HepG2 (cell line): Measurements from ENCODE around the gene PPP1R13B. TPM values are rescaled to one million over a fixed set of nuclear protein-coding genes. Genes with fewer than 3 reads are reported as not detected.
A peak's percentile ranks its signal among the peaks of the same experiment; 100 is the strongest.

Experiments
- BRCA1 ChIP-seq: sonication (generic); formaldehyde crosslinking; IDR thresholded peaks from 2 replicates; pipeline ENCODE4 v1.4.0; 2020; ENCODE audit warnings: missing genetic modification reagents
- E2F5 ChIP-seq: sonication (generic); formaldehyde crosslinking; conservative IDR thresholded peaks from 2 replicates; pipeline ENCODE4 v1.4.0; 2020; ENCODE audit warnings: missing genetic modification reagents
- HBP1 ChIP-seq: IDR thresholded peaks from 2 replicates; pipeline ENCODE4 v1.6.1; 2016; ENCODE audit warnings: low read depth, control low read depth
- HOMEZ ChIP-seq: IDR thresholded peaks from 2 replicates; pipeline ENCODE4 v1.6.1; 2016; ENCODE audit warnings: low read depth
- KIAA2018 ChIP-seq: sonication (generic); formaldehyde crosslinking; IDR thresholded peaks from 2 replicates; pipeline ENCODE4 v1.5.0; 2020; ENCODE audit warnings: mild to moderate bottlenecking, missing genetic modification reagents, borderline replicate concordance
- RAD51 ChIP-seq: fragments of 450-650 bp; IDR thresholded peaks from 2 replicates; pipeline ENCODE4 v1.6.1; 2016; ENCODE audit warnings: borderline replicate concordance
- RFXAP ChIP-seq: sonication (generic); formaldehyde crosslinking; IDR thresholded peaks from 2 replicates; pipeline ENCODE4 v1.4.0; 2020; ENCODE audit warnings: missing genetic modification reagents, borderline replicate concordance
- SOX5 ChIP-seq: IDR thresholded peaks from 2 replicates; pipeline ENCODE4 v1.6.1; 2016; ENCODE audit warnings: borderline replicate concordance
- TARDBP ChIP-seq: sonication (generic); formaldehyde crosslinking; IDR thresholded peaks from 2 replicates; pipeline ENCODE4 v1.8.0; 2022; ENCODE audit warnings: mild to moderate bottlenecking, missing genetic modification reagents
- TSC22D2 ChIP-seq: sonication (generic); formaldehyde crosslinking; IDR thresholded peaks from 2 replicates; pipeline ENCODE4 v1.5.1; 2020; ENCODE audit warnings: missing genetic modification reagents, mild to moderate bottlenecking, borderline replicate concordance
- ZBTB33 ChIP-seq: sonication (generic); formaldehyde crosslinking; IDR thresholded peaks from 2 replicates; pipeline ENCODE4 v1.4.0; 2020; ENCODE audit warnings: missing genetic modification reagents
- ZNF20 ChIP-seq: sonication (generic); formaldehyde crosslinking; IDR thresholded peaks from 2 replicates; pipeline ENCODE4 v1.4.0; 2020; ENCODE audit warnings: mild to moderate bottlenecking, moderate library complexity, missing genetic modification reagents
- ZNF607 ChIP-seq: sonication (generic); formaldehyde crosslinking; IDR thresholded peaks from 2 replicates; pipeline ENCODE4 v1.5.1; 2020; ENCODE audit warnings: missing genetic modification reagents, mild to moderate bottlenecking, borderline replicate concordance
- ZNF839 ChIP-seq: sonication (generic); formaldehyde crosslinking; IDR thresholded peaks from 2 replicates; pipeline ENCODE4 v1.4.0; 2020; ENCODE audit warnings: missing genetic modification reagents, mild to moderate bottlenecking, borderline replicate concordance
- polyA plus RNA-seq, 8 experiments: library from polyadenylated mRNA; depleted of rRNA in 3 of 8; stranded (reverse) in 7 of 8; unstranded in 1 of 8; fragments of >200 nt; fragmentation: Illumina TruSeq in 4 of 8; extraction: Trizol in 4 of 8; gene quantifications; 2 replicates each; pipeline versions ENCODE4 v1.2.1 to v1.2.3, GENCODE V29; 2011 to 2016; ENCODE audit warnings: low read depth in 4 of 8, missing spikeins in 1 of 8, mixed read lengths in 1 of 8; ENCODE audit not compliant: insufficient read depth in 1 of 8
- total RNA-seq, 5 experiments: library from RNA; depleted of rRNA; stranded (reverse); fragments of >200 nt; fragmentation: Illumina TruSeq; extraction: Trizol; gene quantifications; 2 replicates each; pipeline ENCODE4 v1.2.3, GENCODE V29; 2016; ENCODE audit warnings: low read depth in 1 of 5

PPP1R13B gene
- total and polyA plus RNA-seq, 2 of the 13 experiments (the other 11 are each of a cell fraction or from before 2014, with no cell fraction given): 4.6 to 9.4 TPM

GRCh38 chr14:103879570-103880347 lies 32.4 kb upstream of the PPP1R13B start (continued):
- TF ChIP-seq KIAA2018 (CRISPR knock-in tag) (no peak), HBP1 (no peak), RAD51 (no peak), ZNF20 (CRISPR knock-in tag) (no peak), RFXAP (0 out of 2 replicates have a peak, but pooled peaks have one; percentile 24), TARDBP (CRISPR knock-in tag) (no peak; the same call in 1 of the 2 replicates), TSC22D2 (CRISPR knock-in tag) (no peak), ZNF607 (CRISPR knock-in tag) (no peak; the same call in 1 of the 2 replicates), ZNF839 (peak; percentile 77; the same call in 1 of the 2 replicates), BRCA1 (CRISPR knock-in tag) (no peak; the same call in 1 of the 2 replicates), E2F5 (CRISPR knock-in tag) (no peak), ZBTB33 (CRISPR knock-in tag) (peak; percentile 12; the same call in 1 of the 2 replicates), SOX5 (peak; percentile 92), HOMEZ (CRISPR knock-in tag) (peak; percentile 81)
